ENCODE data around the gene PAGR1. TPM values are rescaled to one million over a fixed set of nuclear protein-coding genes. Genes with fewer than 3 reads are reported as not detected.
A peak's percentile ranks its signal among the peaks of the same experiment; 100 is the strongest.

Gene PAGR1
- polyA plus RNA-seq = 86.8 and 88.7 TPM in 2 replicates
- polyA minus RNA-seq = 21.9 and 24.0 TPM in 2 replicates

DNA sequence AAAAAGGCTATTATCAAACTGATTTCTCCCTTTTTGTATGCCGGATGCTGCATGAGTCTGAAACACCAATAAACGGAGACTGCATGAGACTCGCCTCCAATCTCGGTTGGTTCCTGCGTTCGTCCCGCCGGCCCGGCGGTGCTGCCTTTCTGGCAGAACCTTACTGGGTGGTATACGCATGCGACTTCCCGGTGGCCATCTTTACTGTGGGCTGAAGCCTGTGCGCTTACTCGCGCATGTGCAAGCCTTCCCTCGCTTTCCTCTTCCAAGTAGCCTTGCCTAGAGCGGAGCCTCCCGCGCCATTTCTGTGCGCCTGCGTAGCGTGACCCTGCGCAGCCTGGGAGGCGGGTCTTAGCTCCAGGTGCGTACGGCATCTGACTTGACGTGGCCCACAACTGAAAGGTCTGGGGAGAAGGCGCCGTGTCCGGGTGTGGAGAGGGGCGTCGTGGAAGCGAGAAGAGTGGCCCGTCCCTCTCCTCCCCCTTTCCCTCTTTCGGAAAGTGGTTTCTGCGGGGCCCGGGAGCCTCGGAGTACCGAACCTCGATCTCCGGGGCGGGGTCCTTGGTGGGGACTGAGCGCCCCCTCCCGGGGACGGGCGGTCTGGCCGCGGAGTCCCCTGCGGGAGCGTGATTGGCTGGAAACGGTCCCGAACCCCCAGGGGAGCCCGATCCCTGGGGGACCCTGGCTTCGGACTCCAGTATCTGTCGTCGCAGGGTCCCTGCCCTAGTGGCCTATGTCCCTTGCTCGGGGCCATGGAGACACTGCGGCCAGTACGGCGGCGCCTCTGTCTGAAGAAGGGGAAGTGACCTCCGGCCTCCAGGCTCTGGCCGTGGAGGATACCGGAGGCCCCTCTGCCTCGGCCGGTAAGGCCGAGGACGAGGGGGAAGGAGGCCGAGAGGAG lies at the start of gene PAGR1:
Gene PAGR1, plus strand, starts transcription at position 360 of the 901 bp plus-strand sequence. Its CDS starts 374 bp downstream, at position 734.
- H3K79me2 ChIP-seq (replicated peaks; ENCODE audit: insufficient read depth, low read length) = peaks cover 35% of the 10 kb centered on the region

More for the DNA sequence above, at the start of gene PAGR1:
- H2AFZ ChIP-seq (ENCODE audit: low read depth, low read length) = peak within 1 kb of the TSS; percentile 48
- H3K9me2 ChIP-seq (ENCODE audit: insufficient read depth, low read length) = no peaks in the 10 kb centered on the region
- H3K27me3 ChIP-seq (ENCODE audit: insufficient read depth, low read depth, low read length) = no peaks in the 10 kb centered on the region
- TF ChIP-seq SMC3 (conservative IDR thresholded peaks at IDR 0.05; ENCODE audit: poor library complexity) (peak; percentile 79), CTCF (IDR thresholded peaks at IDR 0.05; ENCODE audit: poor library complexity, severe bottlenecking) (peak; percentile 99), TAF1 (IDR thresholded peaks at IDR 0.05; ENCODE audit: low read depth) (no peak), POLR2AphosphoS5 (IDR thresholded peaks at IDR 0.05) (peak; percentile 85), EP300 (conservative IDR thresholded peaks at IDR 0.05; ENCODE audit: poor library complexity, severe bottlenecking) (peak; percentile 59), REST (IDR thresholded peaks at IDR 0.05; ENCODE audit: borderline replicate concordance) (no peak), MXI1 (conservative IDR thresholded peaks at IDR 0.05; ENCODE audit: poor library complexity, severe bottlenecking) (peak; percentile 91), RAD21 (conservative IDR thresholded peaks at IDR 0.05) (peak; percentile 79), EZH2 (IDR thresholded peaks at IDR 0.05; ENCODE audit: borderline replicate concordance, insufficient read depth, low read length, poor library complexity, severe bottlenecking) (no peak)
- H3K36me3 ChIP-seq (ENCODE audit: insufficient read depth, low read length) = no peaks in the 10 kb centered on the region
- H3F3A ChIP-seq (ENCODE audit: insufficient read depth, low read length, poor library complexity, severe bottlenecking) = no peaks in the 10 kb centered on the region
- H3K4me3 ChIP-seq (ENCODE audit: low read length) = peak within 1 kb of the TSS; percentile 100
- no peaks in the 10 kb centered on the region for H4K20me1 ChIP-seq (ENCODE audit: insufficient read depth)
- peak within 1 kb of the TSS; percentile 99 for H3K9ac ChIP-seq (ENCODE audit: low read length)
- H3K9me3 ChIP-seq (ENCODE audit: low read length) = no peaks in the 10 kb centered on the region
- H3K4me2 ChIP-seq (ENCODE audit: low read length) = peak within 1 kb of the TSS; percentile 95
- peak within 1 kb of the TSS; percentile 98 for H3K27ac ChIP-seq (ENCODE audit: low read length)
